ENCODE measurements around the gene SLC39A6. TPM values are rescaled to one million over a fixed set of nuclear protein-coding genes. Genes with fewer than 3 reads are reported as not detected.
"Not testable (repeated sequence)": the region's sequence is repeated elsewhere in the genome, so short reads cannot be mapped to it uniquely, and the experiment has no call there.

Gene SLC39A6
- polyA plus RNA-seq, 1 donor from 2014 or later, result 298 TPM

- no peak overlapping the region for H3K4me3 ChIP-seq (ENCODE audit: low read length)
- no peak overlapping the region for H3K9ac ChIP-seq (ENCODE audit: low read length)
- TF ChIP-seq REST (IDR thresholded peaks at IDR 0.05; ENCODE audit: borderline replicate concordance) (no peak), TAF1 (IDR thresholded peaks at IDR 0.05; ENCODE audit: low read depth) (no peak), EP300 (conservative IDR thresholded peaks at IDR 0.05; ENCODE audit: poor library complexity, severe bottlenecking) (peak; percentile 39), EZH2 (IDR thresholded peaks at IDR 0.05; ENCODE audit: borderline replicate concordance, insufficient read depth, low read length, poor library complexity, severe bottlenecking) (no peak), SMC3 (conservative IDR thresholded peaks at IDR 0.05; ENCODE audit: poor library complexity) (no peak)
- TF ChIP-seq, protein P1, sequence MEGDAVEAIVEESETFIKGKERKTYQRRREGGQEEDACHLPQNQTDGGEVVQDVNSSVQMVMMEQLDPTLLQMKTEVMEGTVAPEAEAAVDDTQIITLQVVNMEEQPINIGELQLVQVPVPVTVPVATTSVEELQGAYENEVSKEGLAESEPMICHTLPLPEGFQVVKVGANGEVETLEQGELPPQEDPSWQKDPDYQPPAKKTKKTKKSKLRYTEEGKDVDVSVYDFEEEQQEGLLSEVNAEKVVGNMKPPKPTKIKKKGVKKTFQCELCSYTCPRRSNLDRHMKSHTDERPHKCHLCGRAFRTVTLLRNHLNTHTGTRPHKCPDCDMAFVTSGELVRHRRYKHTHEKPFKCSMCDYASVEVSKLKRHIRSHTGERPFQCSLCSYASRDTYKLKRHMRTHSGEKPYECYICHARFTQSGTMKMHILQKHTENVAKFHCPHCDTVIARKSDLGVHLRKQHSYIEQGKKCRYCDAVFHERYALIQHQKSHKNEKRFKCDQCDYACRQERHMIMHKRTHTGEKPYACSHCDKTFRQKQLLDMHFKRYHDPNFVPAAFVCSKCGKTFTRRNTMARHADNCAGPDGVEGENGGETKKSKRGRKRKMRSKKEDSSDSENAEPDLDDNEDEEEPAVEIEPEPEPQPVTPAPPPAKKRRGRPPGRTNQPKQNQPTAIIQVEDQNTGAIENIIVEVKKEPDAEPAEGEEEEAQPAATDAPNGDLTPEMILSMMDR (IDR thresholded peaks at IDR 0.05; ENCODE audit: poor library complexity, severe bottlenecking), result no peak
- H3K9me2 ChIP-seq (ENCODE audit: insufficient read depth, low read length), result no peaks in the 10 kb centered on the region
- no peak overlapping the region for H3K27ac ChIP-seq (ENCODE audit: low read length)
- no peak overlapping the region for H2AFZ ChIP-seq (ENCODE audit: low read depth, low read length)
- H3K4me2 ChIP-seq (ENCODE audit: low read length), result no peak overlapping the region
- H3K36me3 ChIP-seq (ENCODE audit: insufficient read depth, low read length), result no peaks in the 10 kb centered on the region
- H3K9me3 ChIP-seq (ENCODE audit: low read length), result no peaks in the 10 kb centered on the region
- H3F3A ChIP-seq (ENCODE audit: insufficient read depth, low read length, poor library complexity, severe bottlenecking), result no peaks in the 10 kb centered on the region
- no peaks in the 10 kb centered on the region for H3K79me2 ChIP-seq (replicated peaks; ENCODE audit: insufficient read depth, low read length)
- H3K27me3 ChIP-seq (ENCODE audit: insufficient read depth, low read depth, low read length), result no peaks in the 10 kb centered on the region
- H4K20me1 ChIP-seq (ENCODE audit: insufficient read depth), result no peaks in the 10 kb centered on the region
Observed at GRCh38 chr18:36073676-36074075, 55.5 kb downstream of the SLC39A6 start.

- H3K79me2 ChIP-seq (replicated peaks; ENCODE audit: insufficient read depth, low read length); H3K36me3 ChIP-seq (ENCODE audit: insufficient read depth, low read length); H4K20me1 ChIP-seq (ENCODE audit: insufficient read depth); H3K9ac ChIP-seq (ENCODE audit: low read length); H3K27me3 ChIP-seq (ENCODE audit: insufficient read depth, low read depth, low read length); H3K9me2 ChIP-seq (ENCODE audit: insufficient read depth, low read length); H3K27ac ChIP-seq (ENCODE audit: low read length); H3K9me3 ChIP-seq (ENCODE audit: low read length); H3K4me2 ChIP-seq (ENCODE audit: low read length); H3F3A ChIP-seq (ENCODE audit: insufficient read depth, low read length, poor library complexity, severe bottlenecking); H3K4me3 ChIP-seq (ENCODE audit: low read length); H2AFZ ChIP-seq (ENCODE audit: low read depth, low read length): not testable (repeated sequence)
Observed at GRCh38 chr18:36072406-36072805, 56.7 kb downstream of the SLC39A6 start.

DNA sequence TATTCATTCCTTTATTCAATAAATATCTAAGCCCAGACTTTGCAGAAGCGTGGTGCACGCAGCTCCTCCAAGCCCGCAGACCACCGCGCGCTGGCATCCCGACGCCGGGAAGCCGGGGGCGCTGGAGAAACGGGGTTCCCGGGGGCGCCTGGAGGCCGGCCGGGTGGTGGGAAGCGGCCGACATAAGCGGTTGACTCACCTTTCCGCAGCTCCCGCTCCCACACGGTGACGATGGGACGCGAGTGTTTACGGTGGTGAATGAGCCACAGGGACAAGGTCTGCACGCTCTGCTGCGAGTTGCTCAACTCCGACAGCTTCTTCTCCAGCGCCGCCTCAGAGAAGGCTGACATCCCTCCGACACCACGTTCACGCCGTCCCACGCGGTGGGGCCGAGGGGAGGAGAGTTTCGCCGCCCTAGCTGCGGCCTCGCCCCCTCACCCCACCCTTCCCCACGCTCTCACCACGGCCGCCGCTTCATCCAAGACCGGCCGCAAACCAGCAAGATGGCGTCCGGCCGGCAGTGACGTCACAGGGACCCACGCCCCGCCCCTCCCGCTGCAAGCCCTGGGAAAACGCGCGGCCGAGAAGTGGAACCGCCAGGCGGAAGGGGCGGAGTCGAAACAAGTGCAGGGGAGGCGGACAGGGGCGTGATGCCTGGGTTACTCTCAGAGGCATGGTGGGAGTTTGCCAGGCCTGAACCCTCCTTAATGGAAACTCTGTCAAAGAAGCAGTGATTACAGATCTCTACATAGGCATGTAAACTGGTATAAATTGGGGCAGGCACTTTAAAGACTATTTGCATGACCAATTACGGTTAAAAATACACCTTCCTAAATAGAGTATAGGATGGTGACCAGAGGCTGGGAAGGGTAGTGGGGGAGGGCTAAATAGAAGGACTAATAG is 61.8 kb downstream of the SLC39A6 start, which contains the start of gene RPRD1A:
Gene RPRD1A, minus strand, starts transcription at position 505 of the 903 bp plus-strand sequence. Its CDS starts 155 bp downstream, at position 350.
- H3F3A ChIP-seq (ENCODE audit: insufficient read depth, low read length, poor library complexity, severe bottlenecking), result no peaks in the 10 kb centered on the region
- H3K9me2 ChIP-seq (ENCODE audit: insufficient read depth, low read length), result no peaks in the 10 kb centered on the region
- peak within 1 kb of the TSS; percentile 95 for H2AFZ ChIP-seq (ENCODE audit: low read depth, low read length)
- peak within 1 kb of the TSS; percentile 71 for H3K4me2 ChIP-seq (ENCODE audit: low read length)
- H3K4me3 ChIP-seq (ENCODE audit: low read length), result peak within 1 kb of the TSS; percentile 98
- no peaks in the 10 kb centered on the region for H3K36me3 ChIP-seq (ENCODE audit: insufficient read depth, low read length)
- no peaks in the 10 kb centered on the region for H3K9me3 ChIP-seq (ENCODE audit: low read length)
- H4K20me1 ChIP-seq (ENCODE audit: insufficient read depth), result no peaks in the 10 kb centered on the region
- peaks cover 47% of the 10 kb centered on the region for H3K79me2 ChIP-seq (replicated peaks; ENCODE audit: insufficient read depth, low read length)
- H3K9ac ChIP-seq (ENCODE audit: low read length), result peak within 1 kb of the TSS; percentile 94
- H3K27me3 ChIP-seq (ENCODE audit: insufficient read depth, low read depth, low read length), result no peaks in the 10 kb centered on the region
- peak within 1 kb of the TSS; percentile 95 for H3K27ac ChIP-seq (ENCODE audit: low read length)
- TF ChIP-seq POLR2AphosphoS5 (IDR thresholded peaks at IDR 0.05), result peak; percentile 96
- TF ChIP-seq REST (IDR thresholded peaks at IDR 0.05; ENCODE audit: borderline replicate concordance), result peak; percentile 71
- no peak for TF ChIP-seq EZH2 (IDR thresholded peaks at IDR 0.05; ENCODE audit: borderline replicate concordance, insufficient read depth, low read length, poor library complexity, severe bottlenecking)
- TF ChIP-seq MXI1 (conservative IDR thresholded peaks at IDR 0.05; ENCODE audit: poor library complexity, severe bottlenecking), result peak; percentile 91
- TF ChIP-seq SMC3 (conservative IDR thresholded peaks at IDR 0.05; ENCODE audit: poor library complexity), result no peak
- TF ChIP-seq TAF1 (IDR thresholded peaks at IDR 0.05; ENCODE audit: low read depth), result peak; percentile 61
